OCI-LY3 (cell line): ENCODE data around the gene SGPL1.

ENCODE experiments used
- CTCF ChIP-seq: fragments of 200-600, 300-600 bp; sonication (generic); IDR thresholded peaks from 2 replicates; pipeline ENCODE4 v1.5.1; 2014; ENCODE audit warnings: antibody characterized with exemption, low read length, low read depth
- EZH2phosphoT487 ChIP-seq: fragments of 200-600 bp; shearing (Covaris generic); IDR thresholded peaks from 2 replicates; pipeline ENCODE4 v1.6.1; 2018; ENCODE audit warnings: antibody characterized with exemption, mixed run types, low read depth

- TF ChIP-seq CTCF (no peak), EZH2phosphoT487 (no peak)
Measured at GRCh38 chr10:70914316-70914864, 98.6 kb downstream of the SGPL1 start.
